K562 (cell line): Measurements from ENCODE around the gene ADM2. TPM values are rescaled to one million over a fixed set of nuclear protein-coding genes. Genes with fewer than 3 reads are reported as not detected.

Source experiments
- ARHGAP35 ChIP-seq: fragments of 450-650 bp; IDR thresholded peaks from 2 replicates; pipeline ENCODE4 v1.6.1; 2018; ENCODE audit not compliant: partially characterized antibody
- BDP1 ChIP-seq: IDR thresholded peaks from 3 replicates; pipeline ENCODE4 v1.6.1; 2011; ENCODE audit not compliant: insufficient read length, insufficient read depth
- COPS2 ChIP-seq: fragments of 450-650 bp; conservative IDR thresholded peaks from 2 replicates; pipeline ENCODE4 v1.6.1; 2016; ENCODE audit warnings: mild to moderate bottlenecking, moderate library complexity
- EP300 ChIP-seq: IDR thresholded peaks from 2 replicates; pipeline ENCODE4 v1.6.1; 2012; ENCODE audit warnings: low read length, improper control_type of control experiment
- KLF10 ChIP-seq: fragments of 250-450 bp; sonication (Bioruptor Pico); IDR thresholded peaks from 2 replicates; pipeline ENCODE4 v1.6.1; 2021; ENCODE audit warnings: matching md5 sums
- KLF16 ChIP-seq: IDR thresholded peaks from 2 replicates; pipeline ENCODE4 v1.6.1; 2016; ENCODE audit warnings: antibody characterized with exemption
- MYC ChIP-seq, 2 experiments: fragments of 250-450 bp in 1 of 2; sonication (Bioruptor Pico) in 1 of 2; IDR thresholded peaks; 2 replicates each; pipeline versions ENCODE4 v1.5.1 to v1.6.1; 2012 to 2021; ENCODE audit warnings: low read depth in 2 of 2, borderline replicate concordance in 1 of 2, improper control_type of control experiment in 1 of 2, low read length in 1 of 2, mild to moderate bottlenecking in 1 of 2, moderate library complexity in 1 of 2
- MYNN ChIP-seq, 2 experiments: sonication (generic); formaldehyde crosslinking in 1 of 2; IDR thresholded peaks; 2 replicates each; pipeline versions ENCODE4 v1.5.0 to v1.6.1; 2016 to 2020; ENCODE audit warnings: antibody characterized with exemption in 1 of 2, missing genetic modification reagents in 1 of 2
- SMC3 ChIP-seq: conservative IDR thresholded peaks from 2 replicates; pipeline ENCODE4 v1.6.1; 2011; ENCODE audit warnings: low read depth, low read length, improper control_type of control experiment; ENCODE audit not compliant: insufficient read depth
- ZKSCAN1 ChIP-seq: fragments of 150-350 bp; IDR thresholded peaks from 2 replicates; pipeline ENCODE4 v1.6.1; 2016; ENCODE audit warnings: low read depth, low read length
- ZNF184 ChIP-seq: sonication (generic); formaldehyde crosslinking; IDR thresholded peaks from 2 replicates; pipeline ENCODE4 v1.5.0; 2020; ENCODE audit warnings: missing genetic modification reagents
- ZNF232 ChIP-seq: sonication (generic); formaldehyde crosslinking; IDR thresholded peaks from 2 replicates; pipeline ENCODE4 v1.8.0; 2022; ENCODE audit warnings: mild to moderate bottlenecking, missing genetic modification reagents
- ZNF551 ChIP-seq: fragments of 250-450 bp; sonication (Bioruptor Pico); IDR thresholded peaks from 2 replicates; pipeline ENCODE4 v1.5.0; 2021; ENCODE audit warnings: mild to moderate bottlenecking, moderate library complexity
- polyA plus RNA-seq, 8 experiments: library from polyadenylated mRNA; depleted of rRNA in 4 of 8; stranded (reverse) in 5 of 8; unstranded in 3 of 8; fragments of >200 nt; fragmentation: Nextera tagmentation in 2 of 8; fragmentation: Illumina TruSeq in 1 of 8; extraction: Ambion mirVana in 2 of 8; extraction: Trizol in 1 of 8; gene quantifications; 2 replicates each; pipeline versions ENCODE4 v1.2.1 to v1.2.3, GENCODE V29; 2011 to 2014; ENCODE audit warnings: inconsistent platforms in 1 of 8, missing spikeins in 1 of 8
- total RNA-seq, 7 experiments: library from RNA; depleted of rRNA in 6 of 7; stranded (reverse); fragments of >200 nt in 6 of 7; fragmentation: Illumina TruSeq in 2 of 7; extraction: Trizol in 2 of 7; gene quantifications; 2 replicates each; pipeline versions ENCODE4 v1.2.1 to v1.2.3, GENCODE V29; 2011 to 2021; ENCODE audit warnings: low replicate concordance in 1 of 7
- TF ChIP-seq, protein P1 (sequence below), 3 experiments: IDR thresholded peaks in 2 of 3; conservative IDR thresholded peaks in 1 of 3; 2 replicates each; pipeline ENCODE4 v1.5.1; 2011 to 2012; ENCODE audit warnings: low read length in 3 of 3, mild to moderate bottlenecking in 3 of 3, control low read depth in 2 of 3, improper control_type of control experiment in 1 of 3, inconsistent platforms in 1 of 3, low read depth in 1 of 3, mixed read lengths in 1 of 3, moderate library complexity in 1 of 3; ENCODE audit not compliant: insufficient read depth in 2 of 3
- TF ChIP-seq, protein P2 (sequence below): sonication (generic); formaldehyde crosslinking; IDR thresholded peaks from 2 replicates; pipeline ENCODE4 v1.8.1; 2023; ENCODE audit warnings: mild to moderate bottlenecking, missing genetic modification reagents
- TF ChIP-seq, protein P3 (sequence below): IDR thresholded peaks from 2 replicates; pipeline ENCODE4 v1.6.1; 2011; ENCODE audit not compliant: insufficient read length; ENCODE audit errors: extremely low read depth
- TF ChIP-seq, protein P4 (sequence below): fragments of 450-650 bp; conservative IDR thresholded peaks from 2 replicates; pipeline ENCODE4 v1.6.1; 2016; ENCODE audit warnings: missing genetic modification characterization, low read depth, mild to moderate bottlenecking, missing compliant biosample characterization, moderate library complexity

ADM2 gene
- total and polyA plus RNA-seq, 9 of the 15 experiments (the other 6 are each of a cell fraction or from before 2014, with no cell fraction given): 0.11 to 5.1 (median 0.38) TPM

DNA sequence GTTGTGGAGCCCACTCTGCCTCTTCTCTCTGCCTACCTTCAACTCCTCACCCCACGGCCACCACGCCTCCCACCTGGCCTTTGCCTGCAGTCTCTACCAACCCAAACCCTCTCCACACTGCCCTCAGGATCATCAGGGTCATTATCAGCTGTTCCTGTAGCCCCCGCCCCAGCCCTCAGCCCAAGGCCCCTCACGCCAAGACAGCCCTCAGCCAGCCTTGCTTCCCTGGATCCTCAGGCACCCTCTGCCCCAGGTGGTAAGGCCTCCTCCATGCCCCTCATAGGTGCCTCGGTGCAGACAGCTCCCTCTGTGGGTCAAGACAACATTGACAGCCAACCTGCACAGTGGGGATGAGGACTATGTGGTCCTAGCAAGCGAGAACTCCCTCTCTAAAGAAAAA is 8.3 kb upstream of the ADM2 start (continued):
- TF ChIP-seq, protein P1, sequence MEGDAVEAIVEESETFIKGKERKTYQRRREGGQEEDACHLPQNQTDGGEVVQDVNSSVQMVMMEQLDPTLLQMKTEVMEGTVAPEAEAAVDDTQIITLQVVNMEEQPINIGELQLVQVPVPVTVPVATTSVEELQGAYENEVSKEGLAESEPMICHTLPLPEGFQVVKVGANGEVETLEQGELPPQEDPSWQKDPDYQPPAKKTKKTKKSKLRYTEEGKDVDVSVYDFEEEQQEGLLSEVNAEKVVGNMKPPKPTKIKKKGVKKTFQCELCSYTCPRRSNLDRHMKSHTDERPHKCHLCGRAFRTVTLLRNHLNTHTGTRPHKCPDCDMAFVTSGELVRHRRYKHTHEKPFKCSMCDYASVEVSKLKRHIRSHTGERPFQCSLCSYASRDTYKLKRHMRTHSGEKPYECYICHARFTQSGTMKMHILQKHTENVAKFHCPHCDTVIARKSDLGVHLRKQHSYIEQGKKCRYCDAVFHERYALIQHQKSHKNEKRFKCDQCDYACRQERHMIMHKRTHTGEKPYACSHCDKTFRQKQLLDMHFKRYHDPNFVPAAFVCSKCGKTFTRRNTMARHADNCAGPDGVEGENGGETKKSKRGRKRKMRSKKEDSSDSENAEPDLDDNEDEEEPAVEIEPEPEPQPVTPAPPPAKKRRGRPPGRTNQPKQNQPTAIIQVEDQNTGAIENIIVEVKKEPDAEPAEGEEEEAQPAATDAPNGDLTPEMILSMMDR (IDR thresholded peaks at IDR 0.05 in 2 of 3, conservative IDR thresholded peaks at IDR 0.05 in 1 of 3; ENCODE audit: insufficient read depth in 2 of 3, low read depth in 1 of 3, low read length in 3 of 3): peak; percentile 49 to 57 (median 52)
- no peak for TF ChIP-seq ZNF551 (CRISPR knock-in tag)
- TF ChIP-seq, protein P2, sequence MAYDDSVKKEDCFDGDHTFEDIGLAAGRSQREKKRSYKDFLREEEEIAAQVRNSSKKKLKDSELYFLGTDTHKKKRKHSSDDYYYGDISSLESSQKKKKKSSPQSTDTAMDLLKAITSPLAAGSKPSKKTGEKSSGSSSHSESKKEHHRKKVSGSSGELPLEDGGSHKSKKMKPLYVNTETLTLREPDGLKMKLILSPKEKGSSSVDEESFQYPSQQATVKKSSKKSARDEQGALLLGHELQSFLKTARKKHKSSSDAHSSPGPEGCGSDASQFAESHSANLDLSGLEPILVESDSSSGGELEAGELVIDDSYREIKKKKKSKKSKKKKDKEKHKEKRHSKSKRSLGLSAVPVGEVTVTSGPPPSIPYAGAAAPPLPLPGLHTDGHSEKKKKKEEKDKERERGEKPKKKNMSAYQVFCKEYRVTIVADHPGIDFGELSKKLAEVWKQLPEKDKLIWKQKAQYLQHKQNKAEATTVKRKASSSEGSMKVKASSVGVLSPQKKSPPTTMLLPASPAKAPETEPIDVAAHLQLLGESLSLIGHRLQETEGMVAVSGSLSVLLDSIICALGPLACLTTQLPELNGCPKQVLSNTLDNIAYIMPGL: no peak
- no peak for TF ChIP-seq BDP1
- TF ChIP-seq SMC3: 0 out of 2 replicates have a peak, but pooled peaks have one; percentile 20
- TF ChIP-seq ZNF184: no peak
- TF ChIP-seq KLF16: no peak
- TF ChIP-seq ZKSCAN1: peak; percentile 43; the same call in 1 of the 2 replicates
- TF ChIP-seq MYNN (IDR thresholded peaks at IDR 0.05): no peak
- no peak for TF ChIP-seq MYNN (CRISPR knock-in tag; IDR thresholded peaks at IDR 0.05)
- TF ChIP-seq ARHGAP35: no peak
- TF ChIP-seq EP300: no peak
- no peak for TF ChIP-seq KLF10 (CRISPR knock-in tag)
- no peak for TF ChIP-seq MYC (IDR thresholded peaks at IDR 0.05; ENCODE audit: low read depth, low read length)
- TF ChIP-seq MYC (CRISPR knock-in tag; IDR thresholded peaks at IDR 0.05; ENCODE audit: borderline replicate concordance, low read depth): no peak
- TF ChIP-seq, protein P3, sequence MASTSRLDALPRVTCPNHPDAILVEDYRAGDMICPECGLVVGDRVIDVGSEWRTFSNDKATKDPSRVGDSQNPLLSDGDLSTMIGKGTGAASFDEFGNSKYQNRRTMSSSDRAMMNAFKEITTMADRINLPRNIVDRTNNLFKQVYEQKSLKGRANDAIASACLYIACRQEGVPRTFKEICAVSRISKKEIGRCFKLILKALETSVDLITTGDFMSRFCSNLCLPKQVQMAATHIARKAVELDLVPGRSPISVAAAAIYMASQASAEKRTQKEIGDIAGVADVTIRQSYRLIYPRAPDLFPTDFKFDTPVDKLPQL: no peak
- no peak for TF ChIP-seq ZNF232
- TF ChIP-seq COPS2: no peak
- TF ChIP-seq, protein P4, sequence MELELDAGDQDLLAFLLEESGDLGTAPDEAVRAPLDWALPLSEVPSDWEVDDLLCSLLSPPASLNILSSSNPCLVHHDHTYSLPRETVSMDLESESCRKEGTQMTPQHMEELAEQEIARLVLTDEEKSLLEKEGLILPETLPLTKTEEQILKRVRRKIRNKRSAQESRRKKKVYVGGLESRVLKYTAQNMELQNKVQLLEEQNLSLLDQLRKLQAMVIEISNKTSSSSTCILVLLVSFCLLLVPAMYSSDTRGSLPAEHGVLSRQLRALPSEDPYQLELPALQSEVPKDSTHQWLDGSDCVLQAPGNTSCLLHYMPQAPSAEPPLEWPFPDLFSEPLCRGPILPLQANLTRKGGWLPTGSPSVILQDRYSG: no peak
